Measurements from ENCODE around the gene IFT20.
"Not testable (repeated sequence)": the region's sequence is repeated elsewhere in the genome, so short reads cannot be mapped to it uniquely, and the experiment has no call there.

Gene IFT20

DNA sequence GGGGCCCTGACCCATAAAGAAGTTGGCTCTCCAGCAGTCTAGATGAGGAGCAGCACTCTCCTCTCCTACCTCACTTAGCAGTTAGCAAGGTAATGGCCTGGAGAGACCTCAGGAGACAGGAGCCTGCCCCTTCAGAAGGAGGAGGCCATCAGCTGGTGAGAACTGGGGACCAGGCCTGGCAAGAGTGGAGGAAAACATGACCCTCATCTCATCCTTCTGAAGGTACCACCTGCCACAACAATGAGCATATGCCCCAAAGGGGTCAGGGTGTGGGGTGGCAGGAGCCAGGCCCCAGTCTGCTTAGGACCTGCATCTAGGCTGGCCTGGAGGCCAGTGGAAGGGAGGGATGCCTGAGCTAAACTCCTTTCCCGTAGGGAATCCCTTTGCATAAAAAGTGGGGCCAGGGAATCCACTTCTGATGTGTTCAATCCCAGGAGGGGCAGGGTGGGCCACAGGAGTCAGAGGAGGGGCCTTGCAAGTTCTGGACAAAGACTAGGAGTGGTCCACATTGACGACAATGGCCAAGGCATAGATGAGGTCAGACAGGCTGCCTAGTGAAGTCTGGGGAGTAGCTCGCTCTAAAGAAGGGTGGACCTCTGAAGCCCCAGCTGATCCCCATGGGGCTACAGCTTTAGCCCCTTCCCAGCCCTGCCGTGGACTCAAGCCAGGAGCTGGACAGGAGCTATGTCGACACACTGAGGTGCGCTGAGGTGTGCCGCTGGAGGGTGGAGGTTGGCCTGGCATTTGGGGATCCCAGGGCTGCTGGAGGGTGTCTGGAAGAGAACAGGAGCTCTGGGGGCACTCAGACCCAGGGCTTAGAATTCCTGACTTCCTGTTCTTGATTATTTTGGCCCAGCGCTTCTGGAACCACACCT, 28.7 kb upstream of the IFT20 start:
- DNase-seq = no peak

DNA sequence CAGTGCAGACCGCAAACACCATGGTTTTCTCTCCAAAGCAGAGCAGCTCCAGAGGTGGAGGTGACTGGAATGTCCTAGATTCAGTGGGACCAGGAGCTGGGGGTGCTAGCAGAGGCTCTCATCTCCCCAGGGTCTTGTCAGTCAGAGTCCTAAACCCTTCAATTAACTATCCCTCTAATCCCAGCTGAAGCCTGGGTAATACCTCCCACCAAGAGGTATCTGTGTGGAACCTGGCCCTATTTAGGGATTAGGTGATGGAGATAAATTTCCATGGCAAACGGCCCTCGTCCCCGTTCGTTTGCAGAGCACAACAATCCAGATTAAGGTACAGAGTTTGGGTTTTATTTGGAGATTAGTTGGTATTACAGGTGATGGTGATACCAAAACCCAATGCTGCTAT, 27.9 kb upstream of the IFT20 start:
- DNase-seq = no peak

DNA sequence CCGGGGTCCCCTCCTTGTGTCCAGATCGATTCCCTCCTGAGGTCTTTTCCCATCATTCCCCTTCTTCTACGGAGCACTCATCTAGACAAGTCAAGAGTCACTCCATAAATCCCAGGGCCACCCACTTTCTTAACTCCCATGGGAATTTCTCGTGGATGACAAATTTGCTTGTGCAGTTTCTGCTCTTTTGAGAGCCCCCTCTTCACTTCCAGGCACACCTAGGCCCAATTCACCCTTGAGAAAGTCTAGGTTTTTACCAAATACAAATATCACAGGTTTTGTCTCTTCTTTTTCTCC, 22.6 kb upstream of the IFT20 start:
- DNase-seq = no peak

DNA sequence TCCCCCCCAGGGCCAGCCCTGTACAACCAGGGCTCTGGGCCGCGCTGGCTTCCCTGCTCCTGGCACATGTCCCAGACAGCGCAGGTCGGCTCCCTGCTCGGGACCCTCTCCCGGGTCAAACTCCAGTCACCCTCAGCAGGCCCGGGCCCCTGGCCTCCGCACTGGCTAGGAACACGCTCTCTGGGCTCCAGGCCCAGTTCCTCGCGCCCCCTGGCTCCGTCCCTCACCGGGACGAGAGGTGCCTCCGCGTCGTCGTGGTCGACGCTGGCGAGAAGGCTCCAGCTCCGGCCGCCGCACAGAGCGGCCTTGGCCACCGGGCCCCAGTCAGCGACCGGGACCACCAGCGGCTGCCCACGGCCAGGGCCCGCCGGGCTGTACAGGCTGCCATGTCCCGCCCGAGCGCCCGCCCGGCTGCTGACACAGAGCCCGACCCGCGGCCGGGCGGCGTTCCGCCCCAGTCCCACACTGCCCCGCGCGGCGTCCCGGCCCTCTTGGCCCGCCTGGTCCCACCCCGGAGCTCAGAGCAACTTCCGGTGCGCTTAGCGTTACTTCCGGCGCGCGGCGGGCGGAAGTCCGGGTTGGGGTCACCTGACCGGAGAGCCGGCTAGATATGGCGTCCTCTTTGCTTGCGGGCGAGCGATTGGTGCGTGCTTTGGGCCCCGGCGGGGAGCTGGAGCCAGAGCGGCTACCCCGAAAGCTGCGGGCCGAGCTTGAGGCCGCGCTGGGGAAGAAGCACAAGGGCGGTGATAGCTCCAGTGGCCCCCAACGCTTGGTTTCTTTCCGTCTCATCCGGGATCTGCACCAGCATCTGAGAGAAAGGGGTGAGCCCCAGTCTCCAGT, 22.0 kb upstream of the IFT20 start, which contains the start of gene POLDIP2:
TSS of gene POLDIP2 (minus strand) at position 467 of the 840 bp plus-strand sequence. CDS start at position 388, 79 bp downstream.
- DNase-seq = no peak

DNA sequence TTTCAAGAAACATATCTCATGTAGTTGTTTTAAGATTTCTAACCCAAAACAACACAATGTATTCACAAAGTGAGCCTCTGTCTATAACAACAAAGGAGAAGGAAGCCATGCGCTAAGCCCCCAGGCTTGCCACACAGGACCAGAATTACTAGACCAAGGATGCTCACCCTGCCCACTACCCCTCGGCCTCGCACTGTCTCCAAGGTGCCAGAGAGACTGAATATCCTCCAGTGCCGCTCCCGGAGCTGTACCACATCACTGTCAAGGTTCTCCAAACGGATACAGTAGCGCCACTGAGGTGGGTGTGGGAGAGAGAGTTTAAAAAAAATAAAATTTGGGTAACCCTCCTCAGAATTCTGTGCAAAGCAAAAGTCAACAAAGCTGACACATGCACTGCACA, 15.0 kb upstream of the IFT20 start:
- DNase-seq = no peak

- no peak for DNase-seq
Observed at GRCh38 chr17:28348979-28349378, 13.7 kb upstream of the IFT20 start.

GRCh38 chr17:28347261-28347891, 12.1 kb upstream of the IFT20 start:
- DNase-seq = no peak

DNA sequence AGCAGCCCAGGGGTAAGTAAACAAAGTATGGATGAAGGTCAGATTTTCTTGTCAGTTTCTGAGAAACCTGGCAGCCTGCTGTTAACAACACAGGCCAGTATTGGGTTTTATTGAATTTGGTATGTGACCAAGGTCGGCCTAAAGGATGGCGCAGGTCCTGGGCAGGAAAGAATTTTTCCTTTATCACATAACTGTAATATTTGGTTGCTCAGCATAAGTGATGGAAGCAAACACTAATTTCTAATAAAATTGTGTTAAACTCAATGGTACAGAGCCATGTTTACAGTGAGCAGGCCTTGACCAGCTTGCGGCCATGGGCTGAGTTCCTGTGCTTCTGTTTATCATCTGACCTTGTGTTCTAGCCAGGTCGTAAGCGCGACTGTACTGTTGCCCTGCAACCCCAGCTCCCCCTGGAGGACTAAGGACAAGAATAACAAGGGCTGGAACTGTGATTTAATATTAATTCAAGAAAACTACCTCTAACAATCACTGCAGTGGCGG, 11.5 kb upstream of the IFT20 start:
- DNase-seq = no peak

- no peak for DNase-seq
Observed at GRCh38 chr17:28346199-28346580, 10.9 kb upstream of the IFT20 start.

DNA sequence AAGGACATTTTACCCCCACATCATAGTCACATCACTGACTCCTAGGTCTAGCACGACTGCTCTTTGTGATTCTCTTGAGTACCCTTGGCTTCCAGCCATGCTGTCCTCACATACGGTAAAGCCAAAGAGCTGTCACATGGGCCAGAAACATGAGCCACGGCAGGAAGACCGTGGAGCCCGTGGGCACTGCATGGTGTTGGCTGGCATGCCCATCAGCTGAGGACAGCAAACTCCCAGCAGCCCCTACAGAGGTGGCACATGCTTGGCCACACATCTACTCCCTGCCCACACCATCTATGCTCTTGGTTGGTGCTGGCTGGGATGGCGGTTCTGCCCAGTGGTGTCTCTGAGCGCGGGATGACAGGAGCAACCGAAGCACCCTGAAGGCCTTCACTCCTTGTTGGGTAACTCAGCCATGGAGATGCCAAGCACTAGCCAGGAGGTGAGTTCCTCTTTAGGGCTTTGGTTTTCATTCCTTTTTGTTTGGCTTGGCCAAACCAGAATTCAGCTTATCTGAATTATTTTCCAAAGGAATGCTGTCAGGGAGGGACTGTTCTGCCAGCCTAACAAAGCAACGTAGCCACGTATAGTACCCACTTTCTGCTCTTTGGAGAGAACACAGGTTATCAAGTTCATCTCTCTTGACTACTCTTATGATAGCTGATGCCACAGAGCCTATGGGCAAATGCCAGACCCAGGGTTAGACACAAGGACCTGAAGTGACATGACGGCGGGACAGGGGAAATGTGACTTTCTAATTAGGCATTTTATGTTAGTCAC, 10.3 kb upstream of the IFT20 start:
- no peak for DNase-seq

- DNase-seq = no peak
Observed at GRCh38 chr17:28344435-28344901, 9.2 kb upstream of the IFT20 start.

DNA sequence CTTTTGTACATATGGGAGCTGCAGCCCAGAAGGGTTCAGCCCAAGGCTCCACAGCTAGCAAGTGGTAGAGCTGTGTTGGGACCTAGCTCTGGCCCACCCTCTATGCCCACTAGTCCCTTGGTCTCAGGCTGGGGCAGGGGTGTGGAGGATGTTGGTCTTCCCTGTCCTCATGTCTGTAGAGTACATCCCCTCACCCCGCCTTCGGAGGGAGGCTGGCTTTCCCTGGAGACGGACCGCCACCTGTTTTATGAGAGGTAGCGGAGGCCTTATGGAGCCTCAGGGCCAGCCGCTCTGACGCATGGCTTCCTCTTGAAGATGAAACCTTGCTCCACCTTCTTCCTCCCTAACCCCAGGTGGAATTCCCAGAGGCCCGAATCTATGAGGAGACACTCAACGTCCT, 8.7 kb upstream of the IFT20 start:
- DNase-seq = no peak

- no peak for DNase-seq
Observed at GRCh38 chr17:28343491-28343932, 8.2 kb upstream of the IFT20 start.

DNA sequence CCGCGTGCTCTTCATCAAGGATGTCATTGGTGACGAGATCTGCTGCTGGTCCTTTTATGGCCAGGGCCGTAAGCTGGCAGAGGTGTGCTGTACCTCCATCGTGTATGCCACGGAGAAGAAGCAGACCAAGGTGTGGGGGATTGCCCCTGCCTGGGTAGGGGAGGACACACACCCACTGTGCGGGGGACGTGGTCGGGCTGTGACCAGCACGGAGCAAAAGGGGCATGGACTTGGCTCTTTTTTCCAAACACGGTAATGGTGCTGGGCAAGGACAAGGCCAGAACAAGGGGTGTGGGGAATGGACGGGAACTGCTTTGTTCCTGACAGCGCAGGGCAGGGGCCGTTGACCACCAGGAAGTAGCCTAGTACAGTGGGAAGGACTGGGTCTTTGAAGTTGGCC, 7.0 kb upstream of the IFT20 start:
- no peak for DNase-seq

DNA sequence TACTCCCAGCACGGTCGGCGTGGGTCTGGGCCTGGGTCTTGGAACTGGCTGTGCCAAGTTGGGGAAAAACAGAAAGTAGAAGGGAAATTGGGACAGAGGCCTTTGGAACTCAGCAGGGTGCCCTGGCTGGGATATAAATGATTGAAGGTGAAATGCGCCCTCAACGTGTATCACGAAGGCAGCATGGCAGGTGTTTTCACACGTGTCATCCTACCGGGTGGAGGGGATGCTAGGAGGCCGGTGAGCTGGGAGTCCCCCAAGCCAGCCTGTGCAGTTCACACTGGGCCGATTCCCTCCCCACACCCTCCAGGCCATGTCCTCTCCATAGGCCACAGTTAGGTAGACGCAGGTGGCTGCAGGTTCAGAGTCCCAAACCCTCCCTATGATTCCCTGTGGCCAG, 6.2 kb upstream of the IFT20 start:
- DNase-seq = no peak

- DNase-seq = no peak
Observed at GRCh38 chr17:28340374-28340773, 5.1 kb upstream of the IFT20 start.

DNA sequence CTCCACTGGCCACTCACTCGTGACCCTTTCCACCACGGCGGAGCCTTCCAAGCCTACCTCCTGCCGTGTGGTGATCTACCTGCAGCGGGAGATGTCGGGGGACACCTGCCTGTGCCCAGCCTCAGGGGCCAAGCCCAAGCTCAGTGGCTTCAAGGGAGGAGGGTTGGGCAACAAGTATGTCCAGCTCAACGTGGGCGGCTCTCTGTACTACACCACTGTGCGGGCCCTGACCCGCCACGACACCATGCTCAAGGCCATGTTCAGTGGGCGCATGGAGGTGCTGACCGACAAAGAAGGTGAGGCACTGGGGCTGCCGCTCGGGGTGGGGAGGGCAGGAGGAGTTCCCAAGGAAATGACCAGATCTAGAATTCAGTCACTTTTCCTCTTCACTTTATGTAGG, 4.2 kb upstream of the IFT20 start:
- DNase-seq = no peak

GRCh38 chr17:28338769-28339212, 3.5 kb upstream of the IFT20 start:
- not testable (repeated sequence) for DNase-seq

GRCh38 chr17:28338056-28338768, 2.9 kb upstream of the IFT20 start:
- DNase-seq = no peak

DNA sequence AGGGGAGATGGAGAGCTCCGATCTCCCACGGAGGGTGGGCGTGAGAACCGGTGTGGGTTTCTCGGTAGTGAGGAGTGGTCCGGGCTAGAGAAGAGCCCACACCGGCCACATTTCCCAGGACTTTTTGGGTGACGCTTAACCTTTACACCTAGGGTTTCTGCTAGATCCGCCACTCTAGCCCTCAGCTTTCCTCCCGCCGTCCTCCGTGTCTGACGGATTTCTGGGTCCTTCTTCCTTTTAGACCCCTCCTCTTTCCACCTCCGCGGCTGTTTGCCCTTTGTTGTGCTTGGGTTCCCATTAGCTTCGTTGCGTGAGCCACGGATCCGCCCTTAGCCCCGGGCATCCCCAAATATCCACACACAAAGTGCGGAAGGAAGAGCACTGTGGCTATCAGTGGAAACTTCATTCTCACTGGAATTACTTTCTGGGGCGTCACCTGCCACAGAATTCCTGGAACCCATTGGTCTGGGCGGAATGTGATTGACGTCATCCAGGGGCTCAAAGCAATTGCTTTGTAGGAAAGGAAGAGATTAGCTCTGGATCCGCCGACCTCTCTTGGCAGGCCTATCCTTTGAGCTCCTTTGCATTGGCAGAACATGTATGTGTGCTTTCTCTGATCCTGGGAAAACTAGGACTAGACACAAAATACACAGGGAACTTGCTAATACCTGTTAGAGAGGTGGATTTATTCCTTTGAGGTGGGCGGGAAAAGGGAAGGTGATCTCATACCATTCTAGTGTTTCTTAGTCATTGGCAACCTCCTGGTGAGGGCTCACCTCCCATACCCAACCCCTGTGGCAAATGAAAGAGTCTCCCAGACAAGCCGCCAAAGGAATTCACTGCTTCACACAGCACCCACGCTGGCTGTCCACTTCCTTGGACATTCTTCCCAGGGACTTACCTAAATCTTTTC, 943 bp upstream of the IFT20 start:
- no peak for DNase-seq
